GM19240 (cell line): ENCODE measurements around the gene GATA3.

Experiments
- DNase-seq: peaks from one replicate; pipeline ENCODE4 v3.0.0; 2011; ENCODE audit warnings: low spot score; ENCODE audit not compliant: insufficient read length

GATA3 gene

DNA sequence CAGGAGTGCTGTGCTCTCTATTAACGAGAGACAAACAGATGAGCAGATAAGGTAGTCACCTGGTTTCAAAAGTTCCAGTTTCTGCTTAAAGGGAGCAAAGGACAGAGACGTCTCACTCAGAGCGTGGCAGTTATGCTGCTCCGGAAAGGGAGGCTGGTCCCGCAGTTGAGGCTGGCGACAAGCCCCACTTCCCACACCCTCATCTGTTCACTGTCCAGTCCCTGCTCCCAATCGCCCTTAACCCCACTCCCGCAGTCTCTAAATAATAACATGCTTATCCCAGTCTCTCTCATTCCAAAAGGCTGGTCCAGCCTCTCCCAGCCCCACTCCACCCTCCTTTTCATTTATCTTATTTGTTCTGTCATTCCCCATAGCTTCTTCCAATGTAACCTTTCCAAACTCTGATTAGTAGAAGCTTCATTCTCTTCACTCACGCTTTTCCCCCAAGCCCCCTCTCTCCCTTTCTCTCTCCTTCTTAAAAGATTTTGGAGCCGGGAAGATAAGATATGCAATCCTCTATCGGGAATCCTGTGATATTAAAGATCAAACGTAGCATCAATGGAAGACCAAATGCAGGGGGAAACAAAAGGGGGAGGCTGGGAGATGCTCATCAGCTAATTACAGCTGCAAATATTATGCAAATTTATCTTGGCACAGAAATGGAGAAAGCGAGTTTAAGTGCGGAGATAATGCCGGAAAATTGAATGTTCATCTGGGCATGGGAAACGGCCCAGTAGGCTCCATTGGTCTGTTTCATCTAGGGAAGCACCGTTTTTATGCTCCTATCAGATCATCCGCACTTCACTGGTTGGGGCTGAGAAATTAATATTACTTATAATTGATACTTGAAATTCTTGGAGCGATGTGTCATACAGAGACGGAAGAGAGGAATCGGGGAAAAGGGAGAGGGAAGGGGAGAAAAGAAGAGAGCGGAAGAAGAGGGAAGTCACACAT, 16.3 kb upstream of the GATA3 start:
- DNase-seq, result no peak

- DNase-seq, result no peak
These were observed 15.1 kb upstream of the GATA3 start for GRCh38 chr10:8039321-8039881.

- DNase-seq, result no peak
These were observed 13.8 kb upstream of the GATA3 start for GRCh38 chr10:8040651-8041050.

GRCh38 chr10:8041284-8041991, 13.1 kb upstream of the GATA3 start:
- DNase-seq, result no peak

DNA sequence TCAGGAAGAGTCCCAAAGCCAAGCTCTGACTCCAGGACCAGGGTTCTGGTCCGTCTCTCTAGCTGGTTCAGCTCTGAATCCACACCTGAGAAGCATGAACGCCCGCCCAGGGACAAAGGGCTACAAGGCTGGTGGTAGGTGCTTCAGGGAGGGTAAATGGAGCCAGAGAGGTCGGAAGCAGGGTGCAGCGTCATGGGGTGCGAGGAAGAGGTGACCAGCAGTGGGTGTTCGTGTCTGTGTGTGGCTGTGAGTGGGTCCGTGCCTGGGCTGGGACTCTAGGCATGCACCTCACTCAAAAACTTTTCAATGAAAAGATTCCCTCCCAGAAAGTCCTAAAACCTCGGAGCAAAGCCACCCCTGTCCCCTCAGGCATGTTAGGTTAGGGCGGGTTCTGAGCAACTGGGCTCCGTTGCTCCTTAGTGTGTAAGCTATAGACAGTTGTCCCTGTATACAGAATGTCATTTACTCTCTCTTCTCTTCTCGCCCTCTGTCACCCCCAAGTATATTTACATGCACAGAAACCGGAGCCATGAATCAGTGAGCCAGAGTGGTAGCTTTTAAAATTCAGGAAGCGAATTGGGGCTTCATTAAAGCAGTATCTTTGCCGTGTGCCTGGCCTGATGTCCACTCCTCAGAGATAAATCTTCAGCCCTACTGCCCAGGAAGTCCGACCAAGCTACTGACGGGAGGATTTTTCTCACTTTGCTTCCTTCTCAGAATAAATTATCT, 12.3 kb upstream of the GATA3 start:
- no peak for DNase-seq

GRCh38 chr10:8042721-8043568, 11.5 kb upstream of the GATA3 start:
- DNase-seq, result no peak

DNA sequence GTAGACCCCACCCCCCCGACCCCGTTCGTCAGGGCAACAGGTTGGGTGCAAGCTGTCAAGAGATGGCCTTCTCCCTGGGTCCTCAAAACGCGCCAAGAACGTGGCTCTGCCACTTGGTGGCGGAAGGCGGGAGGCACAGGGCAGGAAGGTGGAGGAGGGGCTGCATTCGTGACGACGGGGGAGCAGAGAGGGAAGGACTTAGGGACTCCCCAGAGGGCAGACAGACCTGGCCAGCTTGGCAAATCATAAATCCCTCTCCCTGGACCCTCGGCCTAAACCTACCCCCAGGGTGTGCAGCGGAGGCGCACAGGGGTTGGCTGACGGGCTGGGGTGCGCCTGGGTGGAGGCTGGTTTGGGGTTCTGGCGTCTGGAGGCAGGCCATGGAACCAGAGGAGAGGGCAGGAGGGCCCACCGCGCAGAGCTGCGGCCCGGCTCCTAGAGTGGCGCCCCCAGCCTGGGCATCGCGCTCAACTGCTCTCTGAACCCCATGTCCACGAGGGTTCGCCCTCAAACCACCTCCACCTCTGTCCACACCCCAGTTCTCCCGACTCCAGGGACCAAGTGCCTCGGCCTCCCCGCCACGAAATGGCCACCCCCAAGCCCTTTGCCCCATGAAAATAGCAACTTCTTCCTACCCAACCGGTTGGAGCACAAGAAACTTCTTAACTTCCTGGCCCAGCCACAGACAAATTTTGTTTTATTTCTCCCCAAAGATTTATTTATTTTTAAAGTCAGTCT, 10.8 kb upstream of the GATA3 start:
- DNase-seq, result no peak

DNA sequence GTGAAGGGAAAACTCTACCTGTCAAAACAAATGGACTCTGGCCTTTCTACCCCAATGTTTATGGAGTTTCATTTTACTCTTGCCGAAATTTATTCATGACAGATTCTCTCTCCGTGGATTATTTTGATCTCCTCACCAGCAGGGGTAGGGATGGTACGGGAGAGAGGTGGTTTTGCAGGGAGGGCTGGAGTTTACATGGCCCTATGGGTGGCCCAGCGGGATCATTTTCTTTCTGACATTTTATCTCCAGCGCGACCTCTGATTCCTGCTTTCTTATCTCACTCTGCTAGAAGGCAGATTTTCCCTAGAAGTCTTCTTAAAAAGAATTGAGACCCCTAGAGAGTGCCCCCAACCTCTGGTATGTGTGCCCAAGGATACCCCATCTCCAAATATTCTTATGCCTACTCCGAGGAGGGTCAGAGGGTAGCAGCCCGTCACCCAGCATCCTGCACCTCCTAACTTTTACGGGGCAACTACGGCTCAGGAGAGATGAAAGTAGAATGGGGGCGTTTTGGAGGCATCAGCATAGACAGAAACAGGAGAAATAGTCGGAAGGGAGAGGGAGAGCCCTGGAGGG, 10.1 kb upstream of the GATA3 start:
- no peak for DNase-seq

- no peak for DNase-seq
These were observed 9.4 kb upstream of the GATA3 start for GRCh38 chr10:8044908-8045725.

DNA sequence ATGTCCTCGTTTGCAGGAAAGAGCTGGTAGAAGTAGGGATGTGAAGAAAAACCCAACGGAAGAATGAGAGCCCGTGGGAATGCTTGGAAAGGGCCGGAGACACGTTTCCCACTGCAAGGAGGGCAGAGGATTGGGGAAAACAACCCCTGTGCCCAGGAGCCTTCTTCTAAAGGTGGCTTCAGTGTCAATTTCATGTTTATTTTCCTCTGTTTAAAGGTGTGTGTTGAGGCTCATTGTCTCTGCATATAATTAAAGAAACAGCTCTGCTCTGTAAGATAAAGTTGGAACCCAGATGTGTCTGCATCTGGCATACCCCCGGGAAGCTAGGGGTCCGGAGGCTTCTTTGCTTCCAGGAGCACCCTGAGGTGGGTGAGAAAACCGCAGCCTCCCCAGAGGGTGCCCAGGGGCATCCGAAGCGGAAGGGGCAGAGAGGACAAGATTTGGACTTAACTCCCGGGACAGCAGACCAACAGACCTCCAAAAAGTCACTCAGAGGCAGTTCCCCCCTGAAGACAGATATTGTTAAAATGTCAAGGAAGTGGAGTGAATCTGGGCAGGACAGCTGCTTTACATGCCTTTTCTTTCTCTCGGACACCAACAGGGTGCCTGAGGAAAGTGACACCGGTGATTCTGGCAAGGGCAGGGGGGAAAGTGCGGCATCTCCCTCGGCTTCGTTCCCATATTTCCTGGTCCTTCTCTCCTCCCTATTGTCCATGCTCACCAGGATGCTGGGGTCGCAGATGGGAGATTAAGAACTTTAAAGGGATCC, 8.6 kb upstream of the GATA3 start:
- DNase-seq, result no peak

DNA sequence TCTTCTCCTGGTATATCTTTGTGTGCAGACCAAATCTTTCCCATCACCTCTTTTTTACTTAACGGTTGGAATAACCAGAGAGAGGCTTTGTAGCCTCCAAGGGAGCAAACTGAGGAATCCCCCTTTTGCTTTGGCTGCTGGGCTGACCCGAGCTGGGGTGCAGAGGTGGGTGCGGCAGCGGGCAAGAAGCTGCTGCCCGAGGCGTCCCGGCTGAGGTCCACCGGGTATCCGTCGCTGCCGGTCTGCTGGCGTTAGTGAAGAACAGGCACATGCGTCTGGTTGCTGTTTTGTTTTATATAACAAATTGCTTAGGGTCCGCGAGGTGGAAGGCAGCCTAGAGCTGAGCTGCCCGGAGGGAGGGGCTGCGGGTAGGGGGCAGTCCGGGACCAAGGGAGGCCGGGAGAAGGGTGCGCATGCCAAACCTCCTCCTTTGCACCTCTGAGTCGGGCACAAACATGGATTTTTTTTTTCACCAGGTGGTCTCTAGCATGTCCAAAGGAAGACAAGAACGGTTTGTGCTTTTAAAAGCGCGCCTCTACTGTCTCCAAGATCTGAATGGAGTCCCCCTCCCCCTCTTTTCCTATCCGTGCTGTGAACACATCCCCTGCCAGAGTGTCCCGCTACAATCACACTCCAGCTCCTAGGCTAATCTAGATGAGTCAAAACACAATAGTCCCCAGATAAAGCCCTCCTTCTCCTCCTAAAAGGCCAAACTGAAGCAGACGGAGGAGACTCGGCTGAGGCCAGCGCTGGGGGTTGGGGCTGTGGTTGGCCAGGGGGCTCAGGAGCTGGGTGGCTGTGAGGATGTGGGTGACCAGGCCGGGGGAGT, 6.8 kb upstream of the GATA3 start:
- no peak for DNase-seq

DNA sequence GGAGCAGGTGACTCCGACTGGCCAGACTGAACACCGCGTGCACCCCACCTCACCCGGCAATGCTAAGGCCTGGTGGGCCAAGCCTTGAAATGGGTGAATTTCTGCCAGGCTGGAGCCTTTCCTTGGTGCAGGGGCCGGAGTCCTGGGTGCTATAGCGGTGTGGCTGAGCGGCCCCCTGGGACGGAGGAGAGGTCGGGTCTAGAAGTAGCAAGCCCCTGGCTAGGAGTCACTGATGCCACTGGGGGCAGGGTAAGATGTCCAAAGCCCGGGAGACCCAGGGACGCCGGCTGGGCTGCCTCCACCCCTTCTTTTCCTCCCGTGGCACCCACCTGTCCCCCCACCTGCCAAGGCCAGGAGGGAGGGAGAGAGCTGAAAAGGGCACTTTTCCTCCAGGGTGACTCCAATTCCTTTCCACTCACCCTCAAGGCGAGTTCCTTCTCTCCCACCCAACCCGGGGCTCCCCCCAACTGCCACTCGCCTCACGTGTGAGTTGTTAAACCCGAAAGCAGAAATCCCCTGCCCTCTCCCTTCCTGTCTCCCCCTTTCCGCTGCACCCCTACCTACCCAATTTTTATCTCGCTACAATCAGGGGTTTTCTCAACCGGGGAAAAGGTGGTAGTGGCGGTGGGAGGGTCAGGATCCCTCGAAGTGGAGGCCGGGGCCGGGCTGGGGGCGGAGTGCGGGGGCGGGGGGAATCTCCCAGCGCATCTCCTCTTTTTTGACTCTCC, 6.0 kb upstream of the GATA3 start:
- DNase-seq, result no peak

DNA sequence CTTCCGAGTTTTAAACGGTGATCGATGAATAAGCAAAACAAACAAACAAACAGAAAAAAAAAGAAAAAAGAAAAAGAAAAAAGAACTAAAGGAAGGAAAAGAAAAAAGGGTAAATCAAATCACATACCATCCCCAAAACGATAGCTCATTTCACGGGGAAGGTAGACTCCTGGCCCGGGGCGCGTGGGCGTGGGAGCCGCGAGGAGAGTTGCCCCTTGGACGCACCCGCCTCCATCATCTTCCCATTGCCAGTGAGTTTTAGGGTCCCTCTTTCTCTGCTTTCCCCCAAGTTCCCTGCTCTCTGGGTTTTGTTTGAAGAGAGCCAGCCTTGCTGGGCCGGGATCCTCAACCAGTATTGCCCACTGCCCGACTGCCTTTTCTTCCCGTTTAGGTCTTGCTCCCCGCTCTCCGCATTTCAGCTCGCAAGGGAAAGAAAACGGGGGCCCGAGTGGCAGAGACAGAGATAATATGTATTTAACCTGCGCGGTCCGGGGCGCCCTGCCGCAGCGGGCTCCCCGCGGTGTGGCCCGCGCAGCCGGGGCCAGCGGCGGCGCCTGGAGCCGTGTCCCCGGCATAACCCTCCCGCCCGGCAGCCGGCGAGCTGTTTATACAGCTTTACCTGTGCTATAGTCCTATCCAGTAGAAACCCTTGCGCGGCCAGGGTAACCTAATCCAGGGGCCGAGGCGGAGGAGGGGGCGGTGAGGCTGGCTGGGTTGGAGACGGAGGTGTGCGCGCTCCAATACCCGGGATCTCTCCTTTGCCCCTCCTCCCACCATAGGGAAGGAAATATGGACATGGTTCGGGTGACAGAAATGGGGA, 5.2 kb upstream of the GATA3 start:
- DNase-seq, result no peak

GRCh38 chr10:8049865-8050555, 4.5 kb upstream of the GATA3 start:
- DNase-seq, result no peak

- DNase-seq, result no peak
These were observed 3.9 kb upstream of the GATA3 start for GRCh38 chr10:8050556-8051108.
